Endothelial cell of umbilical vein (primary cell): ENCODE measurements around the gene CXCR5.

Source experiments
- POLR2A ChIP-seq: IDR thresholded peaks from 2 replicates; pipeline ENCODE4 v1.6.1; 2012; ENCODE audit warnings: low read depth, mild to moderate bottlenecking, control low read depth, low read length
- TF ChIP-seq, protein P1 (sequence below), 2 donors: IDR thresholded peaks; 1 replicate in 1 of 2; 2 replicates in 1 of 2; pipeline ENCODE4 v1.5.1; 2011; ENCODE audit warnings: low read length in 2 of 2, mild to moderate bottlenecking in 2 of 2, moderate library complexity in 2 of 2, control low read depth in 1 of 2, inconsistent platforms in 1 of 2, low read depth in 1 of 2; ENCODE audit not compliant: insufficient read depth in 1 of 2; ENCODE audit errors: extremely low read depth in 1 of 2

DNA sequence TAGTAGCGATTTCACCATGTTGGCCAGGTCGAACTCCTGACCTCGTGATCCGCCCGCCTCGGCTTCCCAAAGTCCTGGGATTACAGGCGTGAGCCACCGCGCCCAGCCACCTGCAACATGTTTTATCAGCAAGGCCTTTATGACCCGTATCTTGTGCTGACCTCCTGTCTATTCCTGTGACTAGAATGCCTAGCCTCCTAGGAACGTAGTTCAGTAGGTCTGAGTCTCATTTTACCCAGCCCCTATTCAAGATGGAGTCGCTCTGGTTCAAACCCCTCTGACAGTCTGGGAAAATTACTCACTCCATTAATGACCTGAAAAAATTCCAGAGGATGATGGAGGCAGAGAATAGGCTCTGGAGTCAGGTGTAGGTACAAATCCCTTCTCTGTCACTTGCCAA lies 30.0 kb upstream of the CXCR5 start:
- TF ChIP-seq, protein P1, sequence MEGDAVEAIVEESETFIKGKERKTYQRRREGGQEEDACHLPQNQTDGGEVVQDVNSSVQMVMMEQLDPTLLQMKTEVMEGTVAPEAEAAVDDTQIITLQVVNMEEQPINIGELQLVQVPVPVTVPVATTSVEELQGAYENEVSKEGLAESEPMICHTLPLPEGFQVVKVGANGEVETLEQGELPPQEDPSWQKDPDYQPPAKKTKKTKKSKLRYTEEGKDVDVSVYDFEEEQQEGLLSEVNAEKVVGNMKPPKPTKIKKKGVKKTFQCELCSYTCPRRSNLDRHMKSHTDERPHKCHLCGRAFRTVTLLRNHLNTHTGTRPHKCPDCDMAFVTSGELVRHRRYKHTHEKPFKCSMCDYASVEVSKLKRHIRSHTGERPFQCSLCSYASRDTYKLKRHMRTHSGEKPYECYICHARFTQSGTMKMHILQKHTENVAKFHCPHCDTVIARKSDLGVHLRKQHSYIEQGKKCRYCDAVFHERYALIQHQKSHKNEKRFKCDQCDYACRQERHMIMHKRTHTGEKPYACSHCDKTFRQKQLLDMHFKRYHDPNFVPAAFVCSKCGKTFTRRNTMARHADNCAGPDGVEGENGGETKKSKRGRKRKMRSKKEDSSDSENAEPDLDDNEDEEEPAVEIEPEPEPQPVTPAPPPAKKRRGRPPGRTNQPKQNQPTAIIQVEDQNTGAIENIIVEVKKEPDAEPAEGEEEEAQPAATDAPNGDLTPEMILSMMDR (IDR thresholded peaks at IDR 0.05; ENCODE audit: extremely low read depth in 1 of 2, insufficient read depth in 1 of 2, low read depth in 1 of 2, low read length in 2 of 2): no peak
- TF ChIP-seq POLR2A: no peak
